Heart left ventricle (tissue), 16 donors: Measurements from ENCODE around the gene SP140. TPM values are rescaled to one million over a fixed set of nuclear protein-coding genes. Genes with fewer than 3 reads are reported as not detected.

ENCODE experiments used
- ATAC-seq, 4 donors: fragments of 200-7000 bp; cut with Tn5 transposase; one replicate each; pipeline ENCODE4 v1.9.1; 2020 to 2022; ENCODE audit warnings: moderate library complexity in 4 of 4, mild to moderate bottlenecking in 3 of 4, moderate number of reproducible peaks in 1 of 4
- DNase-seq, 5 donors: peaks; one replicate each; pipeline ENCODE4 v3.0.0-alpha.2; 2020
- H3K27ac ChIP-seq, 12 donors: fragments of 200-600 bp; sonication (generic) in 4 of 12; one replicate each; pipeline versions ENCODE4 v1.5.0 to v1.8.0; 2016 to 2022; ENCODE audit warnings: mild to moderate bottlenecking in 2 of 12
- H3K27me3 ChIP-seq, 9 donors: fragments of 200-600 bp; sonication (generic) in 2 of 9; one replicate each; pipeline versions ENCODE4 v1.5.1 to v1.8.0; 2016 to 2022; ENCODE audit warnings: mild to moderate bottlenecking in 3 of 9
- H3K36me3 ChIP-seq, 9 donors: fragments of 200-600 bp; sonication (generic) in 2 of 9; one replicate each; pipeline versions ENCODE4 v1.5.0 to v1.8.0; 2018 to 2022; ENCODE audit warnings: mild to moderate bottlenecking in 2 of 9
- H3K4me1 ChIP-seq, 12 donors: fragments of 200-600 bp; sonication (generic) in 4 of 12; one replicate each; pipeline versions ENCODE4 v1.5.0 to v1.8.0; 2016 to 2022; ENCODE audit warnings: mild to moderate bottlenecking in 3 of 12
- H3K4me3 ChIP-seq, 12 donors: fragments of 200-600 bp; sonication (generic) in 4 of 12; one replicate each; pipeline versions ENCODE4 v1.5.0 to v1.8.0; 2017 to 2022; ENCODE audit warnings: mild to moderate bottlenecking in 9 of 12, moderate library complexity in 4 of 12
- H3K9me3 ChIP-seq, 12 donors: fragments of 200-600 bp; sonication (generic) in 4 of 12; one replicate each; pipeline versions ENCODE4 v1.5.0 to v1.8.0; 2016 to 2022; ENCODE audit warnings: mild to moderate bottlenecking in 1 of 12
- CTCF ChIP-seq, 12 donors: fragments of 200-600 bp; sonication (generic) in 4 of 12; IDR thresholded peaks; one replicate each; pipeline versions ENCODE4 v1.5.0 to v1.8.0; 2018 to 2022; ENCODE audit warnings: antibody characterized with exemption in 12 of 12, mild to moderate bottlenecking in 5 of 12
- POLR2A ChIP-seq, 2 donors: fragments of 450-650 bp; IDR thresholded peaks; one replicate each; pipeline ENCODE4 v1.6.1; 2017; ENCODE audit warnings: antibody characterized with exemption in 2 of 2, mild to moderate bottlenecking in 2 of 2, moderate library complexity in 2 of 2
- WGBS, 4 donors: extraction: QIAGEN DNeasy Blood & Tissue Kit in 2 of 4; methylation state at CpG; one replicate each; pipeline versions ENCODE4 v1.1.5 to v1.1.7; 2013 to 2018; 5-methylcytosine and 5-hydroxymethylcytosine counted together
- intact Hi-C, 10 donors: fragments of 100-400 bp; cut with DNase I; formaldehyde crosslinking; loops; one replicate each; pipeline versions ENCODE4 v1.11.1 to v1.14.2; 2022
- polyA plus RNA-seq, 2 donors: library from polyadenylated mRNA; stranded (reverse); fragments of 200-250 nt; gene quantifications; one replicate each; pipeline ENCODE4 v1.2.3, GENCODE V29; 2013
- total RNA-seq, 9 donors: library from RNA; depleted of rRNA in 2 of 9; stranded (reverse); fragments of >200 nt in 2 of 9; fragmentation: NEBNext Ultra II Directional in 3 of 9; extraction: Animal tissue kit (Norgen Biotek cat#: 25700) in 3 of 9; gene quantifications; one replicate each; pipeline versions ENCODE4 v1.1.0 to v1.2.4, GENCODE V29; 2016 to 2023
- donor health status: ischemic (EF 13 %, LVEDD 7.1; RV severe dilation, severe dysfunction).
- donor health status: healthy with polysubstance abuse.
- donor health status: DM: no; HTN: yes; CAD: no.
- donor health status: DM: no; HTN: no; CAD: no.
- donor health status: ischemic (EF 25% LVEDD 6.9; RV normal size, moderate dysfunction).
- donor health status: ischemic (EF 25% LVEDD 5.7; RV mildly dilated, moderate dysfunction).
- donor health status: healthy.
- donor health status: DM: yes; HTN: yes; CAD: no.
- donor health status: ischemic (EF 35%, LVEDD 5.7; RV mildly dilated, moderate dysfunction).
- donor health status: nonischemic (EF 11% LVEDD 7.7; RV severe dilation, severe dysfunction).
- donor health status: DM: yes; HTN: yes; CAD: no.
- donor health status: PGD.
- donor health status: ischemic (EF 29% LVEDD 5.4; RV normal size, mild dysfunction).
- donor health status: nonischemic (EF 23%, LVEDD 6.1; RV moderate dilation, normal function).

SP140 gene
- total and polyA plus RNA-seq, 11 donors, result 0.46 to 9.6 (median 0.62) TPM

GRCh38 chr2:230224458-230224857 is 1.1 kb upstream of the SP140 start:
- DNase-seq (no peak), ATAC-seq (no peak)
- no peak overlapping the region for H3K4me3 ChIP-seq
- peaks cover 0 to 55% (median 4%) of the 10 kb centered on the region in 12 donors for H3K4me1 ChIP-seq
- no peaks in the 10 kb centered on the region for H3K36me3 ChIP-seq
- H3K27me3 ChIP-seq, result no peaks in the 10 kb centered on the region
- no peaks in the 10 kb centered on the region for H3K9me3 ChIP-seq
- intact Hi-C loops, result loop anchor here in 4 of 10 donors (10.0 kb wide), 4 partner anchors 100 to 230 kb away; partner anchors contain the start of genes SP140L (in 2 of the 4) and SP100 (in 1 of the 4)
- TF ChIP-seq POLR2A (IDR thresholded peaks at IDR 0.05) (no peak), CTCF (IDR thresholded peaks at IDR 0.05) (no peak)
- peak overlapping the region in 1 of 12 donors; percentile 86 for H3K27ac ChIP-seq

GRCh38 chr2:230226051-230226551 is 565 bp downstream of the SP140 start:
- Histone ChIP-seq H3K4me3 (peak overlapping the region in 4 of 12 donors; percentile 13 to 58 (median 35)), H3K4me1 (peaks cover 0 to 51% (median 0%) of the 10 kb centered on the region in 12 donors), H3K9me3 (peaks cover 0 to 15% (median 10%) of the 10 kb centered on the region in 12 donors), H3K27ac (peak overlapping the region in 2 of 12 donors; percentile 22 to 86), H3K36me3 (no peaks in the 10 kb centered on the region), H3K27me3 (no peaks in the 10 kb centered on the region)
- TF ChIP-seq POLR2A (IDR thresholded peaks at IDR 0.05) (no peak), CTCF (IDR thresholded peaks at IDR 0.05) (no peak)
- intact Hi-C loops, result loop anchor here in 4 of 10 donors (10.0 kb wide), 4 partner anchors 99 to 229 kb away; partner anchors contain the start of genes SP140L (in 2 of the 4) and SP100 (in 1 of the 4)
- no peak for DNase-seq
- 85 to 91% (median 90%) methylated on average over 4 of the region's 4 CpGs for whole genome bisulfite sequencing, 4 donors
- ATAC-seq, result peak in 1 of 4 donors; percentile 49

GRCh38 chr2:230227216-230227615 is 1.7 kb downstream of the SP140 start:
- H3K36me3 ChIP-seq, result no peaks in the 10 kb centered on the region
- intact Hi-C loops, result loop anchor here in 4 of 10 donors (10.0 kb wide), 4 partner anchors 98 to 228 kb away; partner anchors contain the start of genes SP140L (in 2 of the 4) and SP100 (in 1 of the 4)
- peak overlapping the region in 1 of 12 donors; percentile 41 for H3K27ac ChIP-seq
- peaks cover 0 to 23% (median 11%) of the 10 kb centered on the region in 12 donors for H3K9me3 ChIP-seq
- 71 to 76% (median 73%) methylated on average over 3 of the region's 3 CpGs for WGBS, 4 donors
- ATAC-seq (no peak), DNase-seq (no peak)
- no peak for TF ChIP-seq CTCF (IDR thresholded peaks at IDR 0.05)
- TF ChIP-seq POLR2A (IDR thresholded peaks at IDR 0.05), result no peak
- peaks cover 0 to 51% (median 0%) of the 10 kb centered on the region in 12 donors for H3K4me1 ChIP-seq
- no peaks in the 10 kb centered on the region for H3K27me3 ChIP-seq
- peak overlapping the region in 1 of 12 donors; percentile 58 for H3K4me3 ChIP-seq

- H3K9me3 ChIP-seq, result peaks cover 0 to 23% (median 11%) of the 10 kb centered on the region in 12 donors
- DNase-seq (no peak), ATAC-seq (no peak)
- TF ChIP-seq CTCF (IDR thresholded peaks at IDR 0.05) (no peak), POLR2A (IDR thresholded peaks at IDR 0.05) (no peak)
- H3K27ac ChIP-seq, result no peak overlapping the region
- 91 to 97% (median 94%) methylated on average over 3 of the region's 3 CpGs for WGBS, 4 donors
- intact Hi-C loops, result no loop called here
- H3K36me3 ChIP-seq, result no peaks in the 10 kb centered on the region
- no peaks in the 10 kb centered on the region for H3K27me3 ChIP-seq
- peaks cover 0 to 40% (median 0%) of the 10 kb centered on the region in 12 donors for H3K4me1 ChIP-seq
- H3K4me3 ChIP-seq, result no peak overlapping the region
These were observed 4.6 kb downstream of the SP140 start for GRCh38 chr2:230230087-230230486.
